Kidney (tissue), 14 donors: ENCODE data around the gene WASL. TPM values are rescaled to one million over a fixed set of nuclear protein-coding genes. Genes with fewer than 3 reads are reported as not detected.
"Not testable (repeated sequence)": the region's sequence is repeated elsewhere in the genome, so short reads cannot be mapped to it uniquely, and the experiment has no call there.

Source experiments
- DNase-seq, 5 donors: peaks; one replicate each; pipeline ENCODE4 v3.0.0-alpha.2; 2013 to 2020
- FAIRE-seq: peaks from 2 replicates; lab custom pipeline; 2012; peaks lifted over from hg19 to GRCh38; lab: Jason Lieb, UNC
- H3K27ac ChIP-seq, 2 donors: one replicate each; pipeline ENCODE4 v1.7.0; 2013; ENCODE audit warnings: low read depth in 2 of 2, low read length in 2 of 2, inconsistent platforms in 1 of 2
- H3K27me3 ChIP-seq: one replicate; pipeline ENCODE4 v1.7.1; 2013; ENCODE audit warnings: low read length, inconsistent platforms; ENCODE audit not compliant: control insufficient read depth, insufficient read depth
- H3K36me3 ChIP-seq, 3 donors: one replicate each; pipeline versions ENCODE4 v1.7.0 to v1.7.1; 2013; ENCODE audit warnings: low read length in 3 of 3, control low read depth in 1 of 3, inconsistent platforms in 1 of 3; ENCODE audit not compliant: insufficient read depth in 3 of 3, control insufficient read depth in 2 of 3
- H3K4me1 ChIP-seq, 3 donors: one replicate each; pipeline versions ENCODE4 v1.7.0 to v1.7.1; 2013; ENCODE audit warnings: low read length in 3 of 3, inconsistent platforms in 1 of 3, low read depth in 1 of 3; ENCODE audit not compliant: control insufficient read depth in 2 of 3, insufficient read depth in 2 of 3
- H3K4me3 ChIP-seq, 3 donors: one replicate each; pipeline versions ENCODE4 v1.7.0 to v1.8.1; 2013; ENCODE audit warnings: low read length in 3 of 3, control low read depth in 1 of 3, inconsistent platforms in 1 of 3
- H3K9ac ChIP-seq, 3 donors: one replicate each; pipeline versions ENCODE4 v1.7.0 to v1.7.1; 2013; ENCODE audit warnings: low read length in 3 of 3, control low read depth in 1 of 3, inconsistent platforms in 1 of 3
- H3K9me3 ChIP-seq, 3 donors: one replicate each; pipeline versions ENCODE4 v1.7.0 to v1.7.1; 2013; ENCODE audit warnings: low read length in 3 of 3, control low read depth in 1 of 3, inconsistent platforms in 1 of 3; ENCODE audit not compliant: control insufficient read depth in 2 of 3, insufficient read depth in 1 of 3
- CTCF ChIP-seq: IDR thresholded peaks from 3 replicates; pipeline ENCODE4 v1.5.1; 2012; ENCODE audit warnings: mild to moderate bottlenecking, moderate library complexity, borderline replicate concordance; ENCODE audit not compliant: insufficient read depth; ENCODE audit errors: extremely low read depth
- intact Hi-C: fragments of 100-400 bp; cut with DNase I; formaldehyde crosslinking; loops from one replicate; pipeline ENCODE4 v1.11.1; 2022
- polyA plus RNA-seq: library from polyadenylated mRNA; stranded (reverse); fragments of 350-450 nt; fragmentation: Illumina TruSeq; extraction: RNeasy Lipid Tissue Mini Kit (QIAGEN cat#74804); gene quantifications from one replicate; pipeline ENCODE4 v1.2.3, GENCODE V29; 2014; ENCODE audit warnings: low read depth, low replicate concordance; ENCODE audit not compliant: insufficient read depth
- total RNA-seq: library from RNA; stranded (reverse); fragmentation: NEBNext Ultra II Directional; extraction: Animal tissue kit (Norgen Biotek cat#: 25700); gene quantifications from one replicate; pipeline ENCODE4 v1.2.1, GENCODE V29; 2021
- donor health status: control.
- donor health status: control.
- donor health status: control.
- donor health status: control.
- donor health status: control.
- donor health status: DM: yes; HTN: yes; CAD: no.
- donor health status: Normal renal cell carcinoma (clear cell type).

WASL gene
- total and polyA plus RNA-seq, 2 donors from 2014 or later = 28.7 to 50.4 TPM

- H3K9ac ChIP-seq = no peak overlapping the region
These were observed 113.0 kb downstream of the WASL start for GRCh38 chr7:123635551-123636359.

GRCh38 chr7:123634011-123634573 is 114.7 kb downstream of the WASL start:
- intact Hi-C loops, H3K36me3 ChIP-seq, DNase-seq, H3K4me1 ChIP-seq, FAIRE-seq, H3K9ac ChIP-seq, H3K27me3 ChIP-seq, H3K9me3 ChIP-seq, H3K4me3 ChIP-seq, H3K27ac ChIP-seq: not testable (repeated sequence)

More at GRCh38 chr7:123635551-123636359, 113.0 kb downstream of the WASL start:
- peak; percentile 45 for TF ChIP-seq CTCF
- FAIRE-seq (peak; percentile 97), DNase-seq (peak in 2 of 5 donors; percentile 32 to 52)
- no peaks in the 10 kb centered on the region for H3K27me3 ChIP-seq
- no peak overlapping the region for H3K4me3 ChIP-seq
- no peaks in the 10 kb centered on the region for H3K4me1 ChIP-seq
- H3K9me3 ChIP-seq = no peaks in the 10 kb centered on the region
- no peak overlapping the region for H3K27ac ChIP-seq
- no peaks in the 10 kb centered on the region for H3K36me3 ChIP-seq
- intact Hi-C loops = no loop called here

GRCh38 chr7:123633553-123633952 is 115.2 kb downstream of the WASL start:
- Histone ChIP-seq H3K4me3 (no peak overlapping the region), H3K9me3 (no peaks in the 10 kb centered on the region), H3K36me3 (no peaks in the 10 kb centered on the region), H3K27me3 (no peaks in the 10 kb centered on the region), H3K9ac (no peak overlapping the region), H3K4me1 (no peaks in the 10 kb centered on the region), H3K27ac (no peak overlapping the region)
- FAIRE-seq (no peak), DNase-seq (no peak)
- intact Hi-C loops = no loop called here
- no peak for TF ChIP-seq CTCF

- H3K9me3 ChIP-seq = no peaks in the 10 kb centered on the region
- H3K4me3 ChIP-seq = no peak overlapping the region
- intact Hi-C loops = no loop called here
- no peaks in the 10 kb centered on the region for H3K27me3 ChIP-seq
- DNase-seq (no peak), FAIRE-seq (no peak)
- no peak overlapping the region for H3K9ac ChIP-seq
- TF ChIP-seq CTCF = no peak
- H3K4me1 ChIP-seq = no peaks in the 10 kb centered on the region
- no peak overlapping the region for H3K27ac ChIP-seq
- no peaks in the 10 kb centered on the region for H3K36me3 ChIP-seq
These were observed 116.0 kb downstream of the WASL start for GRCh38 chr7:123632808-123633207.

Other genes starting within 250 kb of the WASL start
- gene IQUB, start 214.4 kb downstream of the WASL start, total RNA-seq = 6.9 TPM
- 1.8 TPM for gene IQUB, start 214.4 kb downstream of the WASL start, polyA plus RNA-seq
- 115 TPM for gene NDUFA5, start 191.2 kb downstream of the WASL start, total RNA-seq
- 189 TPM for gene NDUFA5, start 191.2 kb downstream of the WASL start, polyA plus RNA-seq
- gene ASB15, start 147.2 kb downstream of the WASL start, total RNA-seq = not detected
- gene ASB15, start 147.2 kb downstream of the WASL start, polyA plus RNA-seq = 1.8 TPM
- gene LMOD2, start 93.1 kb downstream of the WASL start, total RNA-seq = not detected
- gene LMOD2, start 93.1 kb downstream of the WASL start, polyA plus RNA-seq = not detected
- gene HYAL4, start 96.2 kb upstream of the WASL start, total RNA-seq = not detected
- gene HYAL4, start 96.2 kb upstream of the WASL start, polyA plus RNA-seq = 0.24 TPM
- not detected for gene SPAM1, start 176.2 kb upstream of the WASL start, total RNA-seq
- not detected for gene SPAM1, start 176.2 kb upstream of the WASL start, polyA plus RNA-seq